Left lung (tissue), 10 donors: ENCODE data around the gene GALNT1. TPM values are rescaled to one million over a fixed set of nuclear protein-coding genes. Genes with fewer than 3 reads are reported as not detected.
A peak's percentile ranks its signal among the peaks of the same experiment; 100 is the strongest.

Source experiments
- ATAC-seq: fragments of 200-7000 bp; cut with Tn5 transposase; one replicate; pipeline ENCODE4 v1.9.1; 2020; ENCODE audit warnings: moderate library complexity
- DNase-seq, 4 donors: peaks; one replicate each; pipeline ENCODE4 v3.0.0-alpha.2; 2013 to 2020
- H3K27ac ChIP-seq, 2 donors: fragments of 200-600 bp; sonication (generic) in 1 of 2; one replicate each; pipeline versions ENCODE4 v1.5.0 to v1.8.0; 2020 to 2021
- H3K27me3 ChIP-seq, 2 donors: fragments of 200-600 bp; sonication (generic) in 1 of 2; one replicate each; pipeline versions ENCODE4 v1.5.0 to v1.8.0; 2020 to 2021
- H3K36me3 ChIP-seq, 2 donors: fragments of 200-600 bp; sonication (generic) in 1 of 2; one replicate each; pipeline versions ENCODE4 v1.5.0 to v1.8.0; 2020 to 2021
- H3K4me1 ChIP-seq, 2 donors: fragments of 200-600 bp; one replicate each; pipeline ENCODE4 v1.8.0; 2021
- H3K4me3 ChIP-seq, 2 donors: fragments of 200-600 bp; sonication (generic) in 1 of 2; one replicate each; pipeline versions ENCODE4 v1.5.0 to v1.8.0; 2020 to 2021; ENCODE audit warnings: mild to moderate bottlenecking in 1 of 2
- H3K9me3 ChIP-seq, 2 donors: fragments of 200-600 bp; sonication (generic) in 1 of 2; one replicate each; pipeline versions ENCODE4 v1.5.0 to v1.8.0; 2020 to 2021
- intact Hi-C, 2 donors: fragments of 100-400 bp; cut with DNase I; formaldehyde crosslinking; loops; one replicate each; pipeline versions ENCODE4 v1.11.2 to v1.14.2; 2022
- polyA plus RNA-seq, 6 donors: library from polyadenylated mRNA; unstranded; fragments of 120-200 nt; gene quantifications; one replicate each; pipeline ENCODE4 v1.2.1, GENCODE V29; 2013; ENCODE audit not compliant: insufficient read length in 6 of 6
- total RNA-seq, 2 donors: library from RNA; stranded (reverse); fragmentation: NEBNext Ultra II Directional; extraction: Animal tissue kit (Norgen Biotek cat#: 25700); gene quantifications; one replicate each; pipeline ENCODE4 v1.2.1, GENCODE V29; 2021
- TF ChIP-seq, protein P1 (sequence below), 2 donors: fragments of 200-600 bp; sonication (generic) in 1 of 2; IDR thresholded peaks; one replicate each; pipeline versions ENCODE4 v1.5.0 to v1.8.0; 2021; ENCODE audit warnings: antibody characterized with exemption in 2 of 2
- donor health status: DM: no; HTN: yes; CAD: no.
- donor health status: DM: no; HTN: no; CAD: no.

The GALNT1 gene
- total and polyA plus RNA-seq, 8 donors = 82.5 to 110 (median 107) TPM

- no peaks in the 10 kb centered on the region for H3K27me3 ChIP-seq
- no peak for DNase-seq
- TF ChIP-seq, protein P1, sequence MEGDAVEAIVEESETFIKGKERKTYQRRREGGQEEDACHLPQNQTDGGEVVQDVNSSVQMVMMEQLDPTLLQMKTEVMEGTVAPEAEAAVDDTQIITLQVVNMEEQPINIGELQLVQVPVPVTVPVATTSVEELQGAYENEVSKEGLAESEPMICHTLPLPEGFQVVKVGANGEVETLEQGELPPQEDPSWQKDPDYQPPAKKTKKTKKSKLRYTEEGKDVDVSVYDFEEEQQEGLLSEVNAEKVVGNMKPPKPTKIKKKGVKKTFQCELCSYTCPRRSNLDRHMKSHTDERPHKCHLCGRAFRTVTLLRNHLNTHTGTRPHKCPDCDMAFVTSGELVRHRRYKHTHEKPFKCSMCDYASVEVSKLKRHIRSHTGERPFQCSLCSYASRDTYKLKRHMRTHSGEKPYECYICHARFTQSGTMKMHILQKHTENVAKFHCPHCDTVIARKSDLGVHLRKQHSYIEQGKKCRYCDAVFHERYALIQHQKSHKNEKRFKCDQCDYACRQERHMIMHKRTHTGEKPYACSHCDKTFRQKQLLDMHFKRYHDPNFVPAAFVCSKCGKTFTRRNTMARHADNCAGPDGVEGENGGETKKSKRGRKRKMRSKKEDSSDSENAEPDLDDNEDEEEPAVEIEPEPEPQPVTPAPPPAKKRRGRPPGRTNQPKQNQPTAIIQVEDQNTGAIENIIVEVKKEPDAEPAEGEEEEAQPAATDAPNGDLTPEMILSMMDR (IDR thresholded peaks at IDR 0.05) = no peak
These were observed 10.8 kb downstream of the GALNT1 start for GRCh38 chr18:35592298-35592697.

DNA sequence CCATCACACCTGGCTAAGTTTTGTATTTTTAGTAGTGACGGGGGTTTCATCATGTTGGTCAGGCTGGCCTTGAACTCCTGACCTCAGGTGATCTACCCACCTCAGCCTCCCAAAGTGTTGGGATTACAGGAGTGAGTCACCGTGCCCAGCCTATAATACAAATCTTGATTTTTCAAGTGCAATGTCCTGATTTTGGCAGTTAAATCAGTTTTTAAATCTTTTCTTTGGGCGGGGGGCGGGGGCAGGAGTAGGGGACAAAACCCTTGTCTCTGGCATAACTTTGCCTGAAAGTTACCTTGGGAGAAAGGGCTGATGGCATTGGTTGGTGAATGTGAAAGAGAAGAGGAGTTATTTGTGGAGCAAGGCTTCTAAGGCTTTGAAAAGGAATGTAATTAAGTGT lies 12.3 kb downstream of the GALNT1 start:
- Histone ChIP-seq H3K9me3 (peaks cover 0 to 3% of the 10 kb centered on the region in 2 donors), H3K27me3 (no peaks in the 10 kb centered on the region), H3K27ac (no peak overlapping the region), H3K4me3 (no peak overlapping the region), H3K4me1 (peaks cover 0 to 18% of the 10 kb centered on the region in 2 donors), H3K36me3 (no peaks in the 10 kb centered on the region)
- DNase-seq (no peak), ATAC-seq (no peak)
- TF ChIP-seq, protein P1 (IDR thresholded peaks at IDR 0.05) = no peak
- intact Hi-C loops = no loop called here

More at GRCh38 chr18:35592298-35592697, 10.8 kb downstream of the GALNT1 start:
- intact Hi-C loops = no loop called here
- Histone ChIP-seq H3K4me3 (no peak overlapping the region), H3K36me3 (no peaks in the 10 kb centered on the region), H3K27ac (no peak overlapping the region), H3K4me1 (peaks cover 0 to 18% of the 10 kb centered on the region in 2 donors), H3K9me3 (peaks cover 0 to 10% of the 10 kb centered on the region in 2 donors)
- peak; percentile 44 for ATAC-seq

DNA sequence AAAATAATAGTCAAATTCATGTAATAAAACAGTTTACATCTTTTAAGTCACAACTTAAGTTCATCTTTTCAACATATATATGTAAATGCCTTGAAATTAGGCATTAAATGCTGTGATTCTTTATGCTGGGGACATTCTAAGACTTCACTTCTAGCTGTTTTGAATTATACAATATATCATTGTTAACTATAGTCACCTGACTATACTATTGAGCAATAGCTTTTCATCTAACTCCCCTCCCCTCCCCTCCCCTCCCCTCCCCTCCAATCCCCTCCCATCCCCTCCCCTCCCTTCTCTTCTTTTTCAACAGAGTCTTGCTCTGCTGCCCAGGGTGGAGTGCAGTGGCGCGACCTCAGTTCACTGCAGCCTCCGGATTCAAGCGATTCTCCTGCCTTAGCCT lies 16.2 kb downstream of the GALNT1 start:
- ATAC-seq = no peak
- H3K27ac ChIP-seq = no peak overlapping the region
- H3K4me3 ChIP-seq = no peak overlapping the region
- no peak for DNase-seq
- no peaks in the 10 kb centered on the region for H3K36me3 ChIP-seq
- no peaks in the 10 kb centered on the region for H3K27me3 ChIP-seq
- peaks cover 0 to 24% of the 10 kb centered on the region in 2 donors for H3K9me3 ChIP-seq
- intact Hi-C loops = no loop called here
- H3K4me1 ChIP-seq = peaks cover 0 to under 1% of the 10 kb centered on the region in 2 donors
- TF ChIP-seq, protein P1 (IDR thresholded peaks at IDR 0.05) = no peak

GRCh38 chr18:35602193-35602820 lies 20.8 kb downstream of the GALNT1 start:
- no peak overlapping the region for H3K4me3 ChIP-seq
- TF ChIP-seq, protein P1 (IDR thresholded peaks at IDR 0.05) = no peak
- DNase-seq = no peak
- intact Hi-C loops = no loop called here
- no peaks in the 10 kb centered on the region for H3K36me3 ChIP-seq
- no peaks in the 10 kb centered on the region for H3K27me3 ChIP-seq
- H3K4me1 ChIP-seq = peaks cover 0 to 9% of the 10 kb centered on the region in 2 donors
- no peak overlapping the region for H3K27ac ChIP-seq
- no peak for ATAC-seq
- H3K9me3 ChIP-seq = peaks cover 0 to 30% of the 10 kb centered on the region in 2 donors

- no peak for ATAC-seq
- Histone ChIP-seq H3K36me3 (no peaks in the 10 kb centered on the region), H3K4me1 (peaks cover 0 to 9% of the 10 kb centered on the region in 2 donors), H3K4me3 (no peak overlapping the region), H3K27ac (no peak overlapping the region), H3K27me3 (no peaks in the 10 kb centered on the region), H3K9me3 (peaks cover 0 to 30% of the 10 kb centered on the region in 2 donors)
- TF ChIP-seq, protein P1 (IDR thresholded peaks at IDR 0.05) = no peak
- no peak for DNase-seq
- intact Hi-C loops = no loop called here
These were observed 21.5 kb downstream of the GALNT1 start for GRCh38 chr18:35603008-35603407.
